ENCODE measurements around the gene DDX25.
A peak's percentile ranks its signal among the peaks of the same experiment; 100 is the strongest.

GRCh38 chr11:125874556-125875124, 29.7 kb upstream of the DDX25 start:
- no peak for TF ChIP-seq CREB1 (IDR thresholded peaks at IDR 0.05; ENCODE audit: low read depth)
- TF ChIP-seq EP300 (IDR thresholded peaks at IDR 0.05; ENCODE audit: borderline replicate concordance): no peak
- TF ChIP-seq YY1 (IDR thresholded peaks at IDR 0.05; ENCODE audit: low read depth): no peak
- no peak for TF ChIP-seq EGR1 (IDR thresholded peaks at IDR 0.05)
- no peak for TF ChIP-seq USF1 (IDR thresholded peaks at IDR 0.05)
- TF ChIP-seq RAD21 (IDR thresholded peaks at IDR 0.05; ENCODE audit: low read depth): peak; percentile 92
- TF ChIP-seq TEAD4 (IDR thresholded peaks at IDR 0.05): no peak
- TF ChIP-seq TCF12 (IDR thresholded peaks at IDR 0.05; ENCODE audit: low read depth): no peak
- TF ChIP-seq MAX (IDR thresholded peaks at IDR 0.05): no peak
- no peak for TF ChIP-seq ZBTB7A (IDR thresholded peaks at IDR 0.05; ENCODE audit: low read depth)
- TF ChIP-seq TAF1 (IDR thresholded peaks at IDR 0.05; ENCODE audit: low read depth): no peak
- TF ChIP-seq FOXM1 (IDR thresholded peaks at IDR 0.05; ENCODE audit: borderline replicate concordance, low read depth): no peak
- TF ChIP-seq CEBPB (IDR thresholded peaks at IDR 0.05): no peak

Data from Ishikawa (cell line).